Prostate gland (tissue), 2 donors: ENCODE measurements around the gene CSTPP1.

Experiments used
- CTCF ChIP-seq, 4 experiments: fragments of 200-600 bp in 2 of 4; fragments of 450-650 bp in 2 of 4; sonication (generic) in 2 of 4; IDR thresholded peaks; 1 replicate in 3 of 4; 2 replicates in 1 of 4; pipeline ENCODE4 v1.5.1; 2016 to 2019; ENCODE audit warnings: antibody characterized with exemption in 4 of 4, mild to moderate bottlenecking in 2 of 4, moderate library complexity in 2 of 4
- POLR2AphosphoS5 ChIP-seq: sonication (generic); formaldehyde crosslinking; IDR thresholded peaks from one replicate; pipeline ENCODE4 v1.6.1; 2017; ENCODE audit warnings: antibody characterized with exemption

DNA sequence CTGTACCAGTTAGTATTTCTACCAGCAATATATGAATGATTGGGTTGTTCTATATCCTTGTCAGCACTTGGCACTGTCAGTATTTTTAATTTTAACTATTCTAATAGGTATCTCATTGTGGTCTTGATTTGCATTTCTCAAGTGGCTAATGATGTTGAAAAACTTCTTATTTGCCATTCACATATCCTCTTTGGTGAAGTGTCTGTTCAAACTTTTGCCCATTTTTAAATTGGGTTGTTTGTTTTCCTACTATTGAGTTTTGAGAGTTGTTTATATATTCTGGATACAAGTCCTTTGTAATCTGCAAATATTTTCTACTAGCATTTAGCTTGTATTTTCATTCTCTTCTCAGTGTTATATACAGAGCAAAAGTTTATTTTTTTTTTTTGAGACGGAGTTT lies 82.1 kb downstream of the CSTPP1 start:
- TF ChIP-seq POLR2AphosphoS5 (no peak), CTCF (IDR thresholded peaks at IDR 0.05) (no peak)
